Type B pancreatic cell (in vitro differentiated cells): Measurements from ENCODE around the gene GALM. TPM values are rescaled to one million over a fixed set of nuclear protein-coding genes. Genes with fewer than 3 reads are reported as not detected.

ENCODE experiments used
- DNase-seq: peaks from one replicate; pipeline ENCODE4 v3.0.0; 2021; ENCODE audit warnings: mixed read lengths; ENCODE audit not compliant: unreplicated experiment; ENCODE audit errors: extremely low spot score
- H3K27ac Mint-ChIP-seq: 2 replicates; pipeline ENCODE4 v1.8.0; 2021; ENCODE audit warnings: mild to moderate bottlenecking, mixed read lengths
- H3K27me3 Mint-ChIP-seq: 2 replicates; pipeline ENCODE4 v1.8.0; 2021; ENCODE audit warnings: mixed read lengths
- H3K36me3 Mint-ChIP-seq: 2 replicates; pipeline ENCODE4 v1.8.0; 2021; ENCODE audit warnings: mixed read lengths
- H3K4me1 Mint-ChIP-seq: one replicate; pipeline ENCODE4 v1.8.0; 2021; ENCODE audit warnings: mixed read lengths; ENCODE audit not compliant: unreplicated experiment
- H3K4me3 Mint-ChIP-seq: 2 replicates; pipeline ENCODE4 v1.8.0; 2021; ENCODE audit warnings: mild to moderate bottlenecking, mixed read lengths
- H3K9me3 Mint-ChIP-seq: 2 replicates; pipeline ENCODE4 v1.8.0; 2021; ENCODE audit warnings: mixed read lengths
- CTCF ChIP-seq: fragments of 200-600 bp; sonication (generic); conservative IDR thresholded peaks from 2 replicates; pipeline ENCODE4 v1.5.0; 2021; ENCODE audit warnings: antibody characterized with exemption, mild to moderate bottlenecking
- total RNA-seq: library from RNA; stranded (reverse); gene quantifications from 2 replicates; pipeline ENCODE4 v1.2.1, GENCODE V29; 2021; ENCODE audit warnings: low replicate concordance

Gene GALM
- total RNA-seq, 1 donor from 2014 or later: 16.1 TPM

DNA sequence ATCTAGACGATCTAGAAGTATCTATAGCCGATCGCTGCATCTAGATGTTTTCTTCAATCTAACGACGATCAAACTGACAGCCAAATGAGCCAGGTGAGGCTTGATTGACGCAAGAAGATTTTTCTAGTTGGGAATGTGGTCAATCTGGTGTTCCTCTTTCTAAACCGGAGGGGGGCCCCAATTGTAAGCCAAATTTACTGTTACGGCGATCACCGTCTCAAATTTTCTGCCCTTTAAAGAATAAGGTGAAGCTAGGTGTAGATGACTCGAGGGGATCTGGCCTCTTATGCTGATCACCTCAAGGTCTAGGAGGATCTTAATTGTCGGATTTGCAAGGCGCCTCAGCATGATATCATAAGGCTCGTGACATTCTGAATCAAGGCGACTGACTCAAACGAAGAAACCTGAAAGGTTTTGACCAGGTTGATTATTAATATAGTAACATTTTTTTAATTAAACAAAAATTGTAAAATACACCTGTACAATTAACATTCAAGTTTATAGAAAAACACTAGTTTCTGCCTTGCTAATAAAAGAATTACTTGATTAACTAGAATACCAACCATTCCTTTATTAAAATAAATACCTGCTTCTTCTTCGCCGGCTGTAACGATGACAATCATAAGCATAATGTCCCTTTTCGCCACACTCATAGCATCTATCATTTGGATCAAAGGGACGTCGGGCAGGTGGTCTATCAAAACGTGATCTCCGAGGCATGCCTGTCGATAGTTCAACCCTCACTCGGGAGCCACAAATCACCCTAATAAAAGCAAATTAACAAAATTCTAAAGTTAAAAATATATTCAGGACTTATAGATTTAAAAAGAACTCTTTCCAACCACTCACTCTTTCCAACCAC, 83.3 kb downstream of the GALM start:
- DNase-seq: no peak
- H3K4me1 Mint-ChIP-seq: peaks cover 41% of the 10 kb centered on the region
- peak overlapping the region; percentile 58 for H3K27ac Mint-ChIP-seq
- no peaks in the 10 kb centered on the region for H3K9me3 Mint-ChIP-seq
- TF ChIP-seq CTCF: no peak
- peaks cover 60% of the 10 kb centered on the region for H3K36me3 Mint-ChIP-seq
- H3K27me3 Mint-ChIP-seq: peaks cover 4% of the 10 kb centered on the region
- peak overlapping the region; percentile 100 for H3K4me3 Mint-ChIP-seq

DNA sequence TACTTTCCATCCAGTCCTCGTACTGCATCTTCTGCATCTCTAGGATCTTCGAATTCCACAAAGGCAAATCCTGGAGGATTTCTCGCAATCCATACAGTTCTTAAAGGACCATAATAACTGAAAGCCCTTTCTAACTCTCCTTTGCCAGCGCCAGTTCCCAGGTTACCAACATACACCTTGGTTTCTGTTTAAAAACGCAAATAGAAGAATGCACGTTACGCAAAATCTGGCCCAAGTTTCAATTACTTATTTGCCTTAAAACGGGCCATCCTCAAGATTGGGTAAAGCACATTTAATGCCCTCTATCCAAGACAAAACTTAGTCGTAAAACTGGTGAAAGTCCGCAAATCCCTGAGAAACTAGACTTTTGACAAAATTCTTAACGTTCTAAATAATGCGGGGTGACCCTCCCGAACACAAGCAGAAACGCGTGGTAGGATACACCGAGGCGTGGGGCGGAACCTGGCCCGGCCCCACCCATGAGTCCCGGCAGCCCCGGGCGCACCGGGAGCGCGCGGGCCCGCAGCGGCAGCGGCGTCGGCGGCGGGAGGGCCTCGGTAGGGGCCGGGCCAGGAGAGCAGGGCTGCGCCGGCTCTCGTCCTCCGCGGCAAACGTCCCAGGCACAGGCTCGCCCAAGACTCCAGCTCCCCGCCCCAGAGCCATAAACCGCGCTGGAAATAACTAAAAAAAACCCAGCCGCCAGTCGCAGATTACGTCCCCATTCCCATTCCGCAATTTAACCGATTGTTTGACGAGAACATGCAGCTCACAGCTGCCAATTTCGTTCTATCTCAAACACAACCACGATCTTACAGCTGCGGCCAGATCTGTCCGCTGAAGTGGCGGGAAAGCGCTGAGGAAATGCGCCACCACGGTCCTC, 84.3 kb downstream of the GALM start:
- H3K9me3 Mint-ChIP-seq: no peaks in the 10 kb centered on the region
- no peak for DNase-seq
- H3K4me3 Mint-ChIP-seq: peak overlapping the region; percentile 100
- peaks cover 4% of the 10 kb centered on the region for H3K27me3 Mint-ChIP-seq
- H3K4me1 Mint-ChIP-seq: peaks cover 41% of the 10 kb centered on the region
- H3K36me3 Mint-ChIP-seq: peaks cover 52% of the 10 kb centered on the region
- peak overlapping the region; percentile 99 for H3K27ac Mint-ChIP-seq
- no peak for TF ChIP-seq CTCF

GRCh38 chr2:38750891-38751595, 85.1 kb downstream of the GALM start, which contains the start of gene SRSF7:
SRSF7 (minus strand) TSS chr2:38751361; CDS start chr2:38751256, 105 bp downstream.
- H3K27me3 Mint-ChIP-seq: peaks cover 4% of the 10 kb centered on the region
- peaks cover 41% of the 10 kb centered on the region for H3K4me1 Mint-ChIP-seq
- peak within 1 kb of the TSS; percentile 99 for H3K27ac Mint-ChIP-seq
- no peaks in the 10 kb centered on the region for H3K9me3 Mint-ChIP-seq
- peaks cover 46% of the 10 kb centered on the region for H3K36me3 Mint-ChIP-seq
- peak within 1 kb of the TSS; percentile 100 for H3K4me3 Mint-ChIP-seq
- TF ChIP-seq CTCF: no peak
- peak; percentile 99 for DNase-seq

DNA sequence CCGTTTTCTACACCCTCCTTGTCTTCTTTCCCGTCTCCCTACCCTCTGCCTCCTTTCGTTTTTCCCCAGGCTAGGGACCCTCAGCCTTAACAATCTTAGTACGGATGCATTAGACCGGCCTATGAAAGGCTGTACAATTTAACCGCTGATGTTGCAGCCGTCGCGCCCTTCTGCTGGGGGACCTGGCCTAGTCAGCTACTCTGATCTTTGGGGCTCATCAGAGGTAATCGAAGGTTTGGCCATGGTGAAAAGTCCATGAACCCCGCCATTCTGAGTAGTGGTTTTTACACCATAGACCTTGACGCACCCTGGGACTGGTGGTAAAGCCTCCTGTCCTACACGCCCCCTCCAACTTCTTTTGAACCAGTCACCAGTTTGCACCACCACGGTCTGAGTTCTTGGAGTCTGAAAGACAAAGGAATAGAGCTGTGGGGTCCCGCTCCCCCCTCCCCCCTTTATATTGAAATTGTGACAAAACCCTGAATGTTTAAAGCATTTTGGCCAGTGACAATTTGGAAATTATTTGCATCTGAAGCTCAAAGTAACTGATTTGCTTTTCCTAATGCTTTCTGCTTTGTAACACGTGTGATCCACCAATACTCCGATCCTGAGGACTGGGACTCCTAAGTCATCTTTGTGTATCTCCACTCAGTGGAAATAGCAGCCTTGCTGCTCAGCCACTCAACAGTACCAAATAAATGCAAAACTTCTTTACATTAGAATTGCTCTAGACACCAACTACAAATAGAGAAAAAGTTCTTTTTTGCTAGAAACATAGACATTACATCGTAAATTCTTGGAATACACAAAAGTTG, 85.9 kb downstream of the GALM start:
- TF ChIP-seq CTCF: no peak
- Mint-ChIP-seq H3K36me3 (peaks cover 38% of the 10 kb centered on the region), H3K27ac (peak overlapping the region; percentile 99), H3K9me3 (no peaks in the 10 kb centered on the region), H3K27me3 (peaks cover 4% of the 10 kb centered on the region), H3K4me1 (peaks cover 34% of the 10 kb centered on the region), H3K4me3 (peak overlapping the region; percentile 100)
- DNase-seq: no peak
